ENCODE results near the gene ING5. TPM values are rescaled to one million over a fixed set of nuclear protein-coding genes. Genes with fewer than 3 reads are reported as not detected.

ING5 gene
- total RNA-seq = 20.2 and 22.0 TPM in 2 replicates

GRCh38 chr2:241701399-241702154 lies at the start of gene ING5:
Gene ING5 (plus strand): TSS chr2:241702039. CDS start chr2:241702066, 27 bp downstream.

GRCh38 chr2:241686650-241687425 lies 15.0 kb upstream of the ING5 start, which contains the start of gene DTYMK:
Gene DTYMK (minus strand): TSS chr2:241686815. CDS start chr2:241686783, 32 bp downstream.

GRCh38 chr2:241734467-241735208 lies 32.8 kb downstream of the ING5 start, which contains the start of gene D2HGDH:
Gene D2HGDH (plus strand): TSS chr2:241734630. CDS start chr2:241735225, 595 bp downstream.

GRCh38 chr2:241776336-241777169 lies 74.7 kb downstream of the ING5 start, which contains the start of gene GAL3ST2:
Gene GAL3ST2 (plus strand): TSS chr2:241776822. CDS start chr2:241776956, 134 bp downstream.

Other genes with a start within 250 kb of the ING5 start
- 180 and 198 TPM in 2 replicates for gene STK25, start 193.5 kb upstream of the ING5 start, total RNA-seq
- gene BOK, start 143.3 kb upstream of the ING5 start, total RNA-seq = 29.7 and 36.5 TPM in 2 replicates
- gene THAP4, start 64.9 kb upstream of the ING5 start, total RNA-seq = 49.8 and 62.0 TPM in 2 replicates
- gene ATG4B, start 64.3 kb upstream of the ING5 start, total RNA-seq = 64.5 and 66.7 TPM in 2 replicates
- gene DTYMK, start 15.2 kb upstream of the ING5 start, total RNA-seq = 139 and 142 TPM in 2 replicates
- 10.3 and 11.0 TPM in 2 replicates for gene D2HGDH, start 32.6 kb downstream of the ING5 start, total RNA-seq
- not detected in 2 replicates for gene GAL3ST2, start 74.8 kb downstream of the ING5 start, total RNA-seq
- gene NEU4, start 107.2 kb downstream of the ING5 start, total RNA-seq = not detected in 2 replicates
- not detected in 2 replicates for gene PDCD1, start 156.9 kb downstream of the ING5 start, total RNA-seq
- gene RTP5, start 167.7 kb downstream of the ING5 start, total RNA-seq = not detected in 2 replicates

All from bronchus fibroblast of lung (primary cell).